MCF 10A (cell line): Measurements from ENCODE around the gene FBXO5. TPM values are rescaled to one million over a fixed set of nuclear protein-coding genes. Genes with fewer than 3 reads are reported as not detected.

Experiments
- BruUV-seq: library from RNA; stranded (reverse); fragments of 400-500 nt; replicated peaks from 2 replicates; lab custom pipeline; 2021; lab: Mats Ljungman, UMichigan
- CTCF ChIA-PET: fragments of 300-600 bp; sonication (Branson Sonifier 250); formaldehyde crosslinking; extraction: SDS; loops from one replicate; lab custom pipeline; 2021; ENCODE audit warnings: antibody characterized with exemption, inconsistent platforms; lab: Yijun Ruan, JAX
- POLR2A ChIA-PET: fragments of 300-600, 350-650 bp; sonication (Branson Sonifier 250); formaldehyde crosslinking; extraction: SDS; loops from one replicate; lab custom pipeline; 2020; ENCODE audit warnings: antibody characterized with exemption, inconsistent platforms; lab: Yijun Ruan, JAX
- DNase-seq: peaks from one replicate; pipeline ENCODE4 v3.0.0-alpha.2; 2018; ENCODE audit not compliant: unreplicated experiment
- H3K27ac Mint-ChIP-seq: one replicate; pipeline ENCODE4 v1.8.0; 2022; ENCODE audit warnings: mild to moderate bottlenecking, low read depth, mixed read lengths; ENCODE audit not compliant: unreplicated experiment
- H3K27me3 Mint-ChIP-seq: one replicate; pipeline ENCODE4 v1.8.0; 2022; ENCODE audit warnings: mixed read lengths; ENCODE audit not compliant: insufficient read depth, unreplicated experiment
- H3K36me3 Mint-ChIP-seq: one replicate; pipeline ENCODE4 v1.8.0; 2022; ENCODE audit warnings: mild to moderate bottlenecking, moderate library complexity, mixed read lengths; ENCODE audit not compliant: insufficient read depth, unreplicated experiment
- H3K4me1 Mint-ChIP-seq: one replicate; pipeline ENCODE4 v1.8.0; 2022; ENCODE audit warnings: mixed read lengths; ENCODE audit not compliant: insufficient read depth, unreplicated experiment
- H3K4me3 Mint-ChIP-seq: one replicate; pipeline ENCODE4 v1.8.0; 2022; ENCODE audit warnings: mild to moderate bottlenecking, moderate library complexity, mixed read lengths; ENCODE audit not compliant: unreplicated experiment
- H3K9me3 Mint-ChIP-seq: one replicate; pipeline ENCODE4 v1.8.0; 2022; ENCODE audit warnings: mixed read lengths; ENCODE audit not compliant: unreplicated experiment
- intact Hi-C: fragments of 100-400 bp; cut with micrococcal nuclease; formaldehyde crosslinking; loops from 2 replicates; pipeline ENCODE4 v1.14.1; 2022
- total RNA-seq: library from RNA; stranded (reverse); gene quantifications from 2 replicates; pipeline ENCODE4 v1.2.3, GENCODE V29; 2022
- TF ChIP-seq, protein P1 (sequence below): fragments of 200-600 bp; IDR thresholded peaks from one replicate; pipeline ENCODE4 v1.8.0; 2022; ENCODE audit warnings: antibody characterized with exemption, mild to moderate bottlenecking; ENCODE audit not compliant: unreplicated experiment

FBXO5 gene
- total RNA-seq, 1 experiment from 2014 or later: 16.4 TPM

DNA sequence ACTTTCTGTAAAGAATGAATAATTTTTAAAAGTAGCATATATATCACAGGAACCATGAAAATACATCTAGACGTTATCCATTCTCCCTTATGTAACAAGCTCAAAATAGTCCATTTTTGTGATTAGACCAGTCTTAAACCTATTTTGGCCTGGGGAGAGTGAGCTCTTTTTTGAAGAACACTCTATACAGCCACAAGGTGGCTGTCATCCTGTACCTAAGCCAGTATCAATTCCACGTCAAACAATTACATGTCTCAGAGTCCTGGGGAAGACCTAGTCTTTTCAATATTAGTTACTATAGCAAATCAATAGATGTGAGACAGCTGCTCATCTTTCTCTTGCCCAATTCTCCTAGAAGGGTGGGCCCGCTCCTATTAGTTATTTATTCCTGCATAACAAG lies 28.4 kb downstream of the FBXO5 start:
- no peak overlapping the region for H3K4me3 Mint-ChIP-seq
- no peaks in the 10 kb centered on the region for H3K36me3 Mint-ChIP-seq
- ChIA-PET POLR2A (interaction anchor here (0.7 to 1.4 kb wide), 2 partner anchors 25 to 434 kb away, joined by 3 read pairs; no protein-coding TSS in a partner anchor), CTCF (interaction anchor here (0.5 to 4.7 kb wide), 34 partner anchors 9 to 1472 kb away, joined by 3 to 55 read pairs (median 4); partner anchors contain the start of gene VIP)
- intact Hi-C loops: loop anchor here (1.0 to 5.0 kb wide), 2 partner anchors 70 to 358 kb away; no protein-coding TSS in a partner anchor
- no TSS peak for BruUV-seq
- H3K27me3 Mint-ChIP-seq: peaks cover 15% of the 10 kb centered on the region
- no peak for DNase-seq
- H3K27ac Mint-ChIP-seq: no peak overlapping the region
- H3K9me3 Mint-ChIP-seq: no peaks in the 10 kb centered on the region
- TF ChIP-seq, protein P1, sequence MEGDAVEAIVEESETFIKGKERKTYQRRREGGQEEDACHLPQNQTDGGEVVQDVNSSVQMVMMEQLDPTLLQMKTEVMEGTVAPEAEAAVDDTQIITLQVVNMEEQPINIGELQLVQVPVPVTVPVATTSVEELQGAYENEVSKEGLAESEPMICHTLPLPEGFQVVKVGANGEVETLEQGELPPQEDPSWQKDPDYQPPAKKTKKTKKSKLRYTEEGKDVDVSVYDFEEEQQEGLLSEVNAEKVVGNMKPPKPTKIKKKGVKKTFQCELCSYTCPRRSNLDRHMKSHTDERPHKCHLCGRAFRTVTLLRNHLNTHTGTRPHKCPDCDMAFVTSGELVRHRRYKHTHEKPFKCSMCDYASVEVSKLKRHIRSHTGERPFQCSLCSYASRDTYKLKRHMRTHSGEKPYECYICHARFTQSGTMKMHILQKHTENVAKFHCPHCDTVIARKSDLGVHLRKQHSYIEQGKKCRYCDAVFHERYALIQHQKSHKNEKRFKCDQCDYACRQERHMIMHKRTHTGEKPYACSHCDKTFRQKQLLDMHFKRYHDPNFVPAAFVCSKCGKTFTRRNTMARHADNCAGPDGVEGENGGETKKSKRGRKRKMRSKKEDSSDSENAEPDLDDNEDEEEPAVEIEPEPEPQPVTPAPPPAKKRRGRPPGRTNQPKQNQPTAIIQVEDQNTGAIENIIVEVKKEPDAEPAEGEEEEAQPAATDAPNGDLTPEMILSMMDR: no peak
- peaks cover 7% of the 10 kb centered on the region for H3K4me1 Mint-ChIP-seq

DNA sequence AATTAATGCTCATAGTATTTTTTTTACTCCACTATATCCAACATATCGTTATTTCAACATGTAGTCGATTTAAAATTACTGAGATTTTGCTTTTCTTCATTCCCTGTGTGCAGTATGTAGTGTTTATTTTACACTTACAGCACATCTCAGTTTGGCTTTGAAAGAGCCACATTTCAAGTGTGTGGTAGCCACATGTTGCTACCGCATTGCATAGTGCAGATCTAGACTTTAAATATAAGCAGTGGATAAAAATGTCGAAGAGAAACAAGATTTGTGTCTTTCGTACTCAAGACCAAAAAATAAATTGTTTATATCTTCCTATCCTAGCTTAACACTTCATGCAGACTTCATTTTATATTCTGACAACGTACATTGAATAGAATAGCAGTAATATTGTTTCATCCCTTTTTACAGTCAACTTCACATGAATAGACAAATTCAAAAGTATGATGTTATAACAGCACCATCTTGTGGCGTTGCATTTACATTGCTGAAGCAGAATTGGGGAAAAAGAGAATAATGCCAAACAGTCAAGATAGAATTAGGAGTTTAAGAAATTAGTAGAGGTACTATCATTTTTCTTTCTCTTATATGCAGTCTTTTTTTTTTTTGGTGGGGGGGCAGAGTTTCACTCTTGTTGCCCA lies 29.9 kb downstream of the FBXO5 start:
- H3K27ac Mint-ChIP-seq: no peak overlapping the region
- intact Hi-C loops: loop anchor here (5.0 kb wide), 1 partner anchor 359 kb away; no protein-coding TSS in a partner anchor
- TF ChIP-seq, protein P1: peak; percentile 50
- ChIA-PET POLR2A (interaction anchor here (1.0 kb wide), 1 partner anchor 27 kb away, joined by 3 read pairs; no protein-coding TSS in a partner anchor), CTCF (interaction anchor here (0.6 to 4.7 kb wide), 26 partner anchors 11 to 373 kb away, joined by 3 to 55 read pairs (median 4); partner anchors contain the start of gene VIP)
- H3K36me3 Mint-ChIP-seq: no peaks in the 10 kb centered on the region
- H3K27me3 Mint-ChIP-seq: peaks cover 19% of the 10 kb centered on the region
- DNase-seq: peak; percentile 51
- H3K9me3 Mint-ChIP-seq: no peaks in the 10 kb centered on the region
- no TSS peak for BruUV-seq
- no peak overlapping the region for H3K4me3 Mint-ChIP-seq
- H3K4me1 Mint-ChIP-seq: peaks cover 12% of the 10 kb centered on the region

DNA sequence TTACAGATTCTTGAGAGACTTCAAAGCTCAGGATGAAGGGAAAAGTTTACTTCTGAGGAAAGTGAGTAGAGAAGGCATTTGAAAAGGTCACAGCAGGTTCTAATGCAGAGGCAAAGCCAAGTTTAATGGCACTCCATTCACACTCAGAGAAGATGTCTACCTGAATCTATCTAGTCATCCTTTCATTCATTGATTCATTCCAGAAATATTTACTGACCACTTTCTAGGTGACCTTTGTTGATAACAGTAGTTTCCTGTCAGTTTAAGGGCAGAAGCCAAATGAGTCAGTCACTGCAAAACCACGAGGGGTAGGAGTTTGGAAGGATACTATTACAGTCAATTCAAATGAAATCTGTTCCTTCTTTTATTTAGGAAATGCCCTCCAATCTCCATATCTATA lies 30.8 kb downstream of the FBXO5 start:
- Mint-ChIP-seq H3K36me3 (no peaks in the 10 kb centered on the region), H3K27ac (no peak overlapping the region), H3K4me3 (no peak overlapping the region), H3K4me1 (peaks cover 15% of the 10 kb centered on the region), H3K9me3 (no peaks in the 10 kb centered on the region), H3K27me3 (peaks cover 19% of the 10 kb centered on the region)
- peak; percentile 34 for DNase-seq
- CTCF ChIA-PET: interaction anchor here (0.5 to 5.5 kb wide), 6 partner anchors 48 to 204 kb away, joined by 3 to 130 read pairs (median 4); no protein-coding TSS in a partner anchor
- no TSS peak for BruUV-seq
- POLR2A ChIA-PET: interaction anchor here (1.2 kb wide), 1 partner anchor 45 kb away, joined by 3 read pairs; no protein-coding TSS in a partner anchor
- intact Hi-C loops: loop anchor here (5.0 kb wide), 1 partner anchor 360 kb away; no protein-coding TSS in a partner anchor
- TF ChIP-seq, protein P1: no peak

DNA sequence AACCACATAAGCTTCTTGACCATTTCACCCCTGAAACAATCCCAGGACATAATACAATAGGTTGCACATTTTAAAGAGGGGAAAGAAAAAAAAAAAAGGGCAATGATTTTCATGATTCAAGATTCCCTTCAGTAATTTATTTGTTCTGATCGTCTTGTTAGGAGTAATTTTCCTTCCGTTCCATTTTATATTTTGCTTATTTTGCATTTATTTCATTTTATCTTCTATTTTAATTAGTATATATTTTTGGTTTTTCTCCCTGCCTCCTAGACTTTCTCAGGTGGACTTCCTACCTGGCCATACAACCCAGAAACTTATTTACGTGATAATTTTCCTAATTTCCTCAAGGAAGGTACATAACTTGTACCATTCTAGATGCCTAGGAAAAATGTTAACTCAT lies 32.6 kb downstream of the FBXO5 start:
- no peak for DNase-seq
- Mint-ChIP-seq H3K9me3 (no peaks in the 10 kb centered on the region), H3K27me3 (peaks cover 19% of the 10 kb centered on the region), H3K36me3 (no peaks in the 10 kb centered on the region), H3K27ac (no peak overlapping the region), H3K4me1 (peaks cover 15% of the 10 kb centered on the region), H3K4me3 (no peak overlapping the region)
- CTCF ChIA-PET: interaction anchor here (0.6 to 5.5 kb wide), 7 partner anchors 35 to 432 kb away, joined by 3 to 130 read pairs (median 5); partner anchors contain the start of gene VIP
- no TSS peak for BruUV-seq
- intact Hi-C loops: loop anchor here (5.0 kb wide), 1 partner anchor 362 kb away; no protein-coding TSS in a partner anchor
- POLR2A ChIA-PET: interaction anchor here (1.1 kb wide), 1 partner anchor 86 kb away, joined by 3 read pairs; no protein-coding TSS in a partner anchor
- TF ChIP-seq, protein P1: no peak
